ENCODE measurements around the gene CTNNBIP1.

The CTNNBIP1 gene

GRCh38 chr1:9827558-9828185 is 82.4 kb downstream of the CTNNBIP1 start:
- TF ChIP-seq CTCF (IDR thresholded peaks at IDR 0.05; ENCODE audit: insufficient read depth, low read depth, low read length, missing control alignments): peak; percentile 14
- no peak overlapping the region for H3K4me3 ChIP-seq (ENCODE audit: low read depth, low read length)
- peak; percentile 18 for DNase-seq (ENCODE audit: low read depth)

DNA sequence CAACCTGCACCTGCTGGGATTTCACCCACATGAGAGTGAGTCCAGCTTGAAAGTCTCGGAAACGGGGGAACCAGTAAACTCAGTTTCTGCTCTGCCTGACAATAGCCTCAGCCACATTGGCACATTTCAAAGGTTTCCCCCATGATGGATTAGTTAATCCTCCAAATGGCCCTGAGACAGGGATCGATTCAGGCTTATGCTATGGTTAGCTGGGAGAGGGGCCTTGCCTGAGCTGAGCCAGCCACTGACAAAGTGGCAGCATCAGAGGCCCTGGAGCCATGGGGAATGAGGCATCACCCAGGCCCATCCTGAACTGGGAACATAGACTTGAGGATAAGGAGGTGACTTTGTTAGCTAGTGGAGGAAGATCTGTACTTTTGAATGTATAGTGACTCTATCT is 83.5 kb downstream of the CTNNBIP1 start:
- TF ChIP-seq CTCF (IDR thresholded peaks at IDR 0.05; ENCODE audit: insufficient read depth, low read depth, low read length, missing control alignments): no peak
- H3K4me3 ChIP-seq (ENCODE audit: low read depth, low read length): no peak overlapping the region
- DNase-seq (ENCODE audit: low read depth): no peak

DNA sequence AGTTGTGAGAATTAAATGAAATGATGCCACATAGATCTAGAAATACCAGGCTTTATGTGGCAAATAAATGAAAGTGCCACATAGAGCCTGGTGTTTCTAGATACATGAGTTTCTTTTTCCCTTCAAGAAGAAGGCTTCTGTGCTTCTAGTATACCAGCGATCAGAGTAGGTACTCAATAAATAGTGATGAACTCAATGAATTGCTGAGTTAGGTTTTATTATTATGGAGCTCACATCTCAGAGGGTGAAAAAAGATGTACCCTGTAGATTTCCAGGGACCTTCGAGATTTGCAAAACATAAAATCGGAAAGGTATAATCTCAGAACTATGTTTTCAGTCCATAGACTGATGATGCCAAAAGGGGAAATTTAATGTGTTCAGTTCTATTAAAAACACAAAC is 84.0 kb downstream of the CTNNBIP1 start:
- H3K4me3 ChIP-seq (ENCODE audit: low read depth, low read length): no peak overlapping the region
- DNase-seq (ENCODE audit: low read depth): no peak
- TF ChIP-seq CTCF (IDR thresholded peaks at IDR 0.05; ENCODE audit: insufficient read depth, low read depth, low read length, missing control alignments): no peak

GRCh38 chr1:9825093-9826074 is 84.7 kb downstream of the CTNNBIP1 start:
- peak; percentile 58 for DNase-seq (ENCODE audit: low read depth)
- no peak for TF ChIP-seq CTCF (IDR thresholded peaks at IDR 0.05; ENCODE audit: insufficient read depth, low read depth, low read length, missing control alignments)
- H3K4me3 ChIP-seq (ENCODE audit: low read depth, low read length): no peak overlapping the region

GRCh38 chr1:9824702-9825089 is 85.4 kb downstream of the CTNNBIP1 start:
- TF ChIP-seq CTCF (IDR thresholded peaks at IDR 0.05; ENCODE audit: insufficient read depth, low read depth, low read length, missing control alignments): no peak
- no peak for DNase-seq (ENCODE audit: low read depth)
- H3K4me3 ChIP-seq (ENCODE audit: low read depth, low read length): peak overlapping the region; percentile 63

DNA sequence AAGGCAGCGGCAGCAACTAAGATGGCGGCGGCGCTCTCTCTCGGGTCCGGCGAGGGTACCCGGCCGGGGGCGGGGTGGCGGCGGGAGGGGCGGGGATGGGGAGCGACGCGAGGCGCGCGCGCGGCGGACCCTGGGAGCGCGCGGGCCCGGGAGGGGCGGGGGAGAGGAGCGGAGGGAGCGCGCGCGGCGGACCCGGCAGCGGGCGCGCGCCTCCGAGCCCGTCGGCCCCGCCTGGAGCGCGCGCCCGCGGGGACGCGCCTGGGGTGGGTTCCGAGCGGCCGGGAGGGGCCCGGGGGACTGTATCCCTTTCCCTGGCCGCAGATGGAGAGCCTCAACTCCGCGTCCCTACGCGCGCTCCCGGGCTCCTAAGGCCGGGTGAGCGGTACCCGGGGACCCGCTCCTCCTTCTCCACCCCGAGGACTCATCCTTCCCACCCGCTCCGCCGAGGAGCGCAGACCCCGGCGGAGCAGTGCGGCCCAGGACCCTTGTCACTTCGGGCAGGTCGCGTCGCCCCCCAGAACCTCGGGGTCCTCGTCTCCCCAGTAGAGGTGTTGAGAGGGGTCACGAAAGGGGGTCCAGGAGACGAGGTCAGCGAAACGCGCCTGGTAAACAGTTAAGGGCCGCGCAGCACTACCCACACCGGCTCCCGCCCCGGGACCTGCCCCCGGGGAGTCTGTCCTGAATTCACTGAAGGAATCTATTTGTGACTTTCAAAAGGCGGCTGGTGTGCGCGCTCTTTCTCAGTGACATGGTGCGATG is 85.9 kb downstream of the CTNNBIP1 start, which contains the start of gene CLSTN1:
Gene CLSTN1 (minus strand): TSS at position 23 of the 759 bp plus-strand sequence. CDS start 232 bp downstream, outside the sequence.
- DNase-seq (ENCODE audit: low read depth): peak; percentile 93
- peak within 1 kb of the TSS; percentile 65 for H3K4me3 ChIP-seq (ENCODE audit: low read depth, low read length)
- no peak for TF ChIP-seq CTCF (IDR thresholded peaks at IDR 0.05; ENCODE audit: insufficient read depth, low read depth, low read length, missing control alignments)
